ENCODE measurements around the gene PGA4.
"Not testable (repeated sequence)": the region's sequence is repeated elsewhere in the genome, so short reads cannot be mapped to it uniquely, and the experiment has no call there.

PGA4 gene

DNA sequence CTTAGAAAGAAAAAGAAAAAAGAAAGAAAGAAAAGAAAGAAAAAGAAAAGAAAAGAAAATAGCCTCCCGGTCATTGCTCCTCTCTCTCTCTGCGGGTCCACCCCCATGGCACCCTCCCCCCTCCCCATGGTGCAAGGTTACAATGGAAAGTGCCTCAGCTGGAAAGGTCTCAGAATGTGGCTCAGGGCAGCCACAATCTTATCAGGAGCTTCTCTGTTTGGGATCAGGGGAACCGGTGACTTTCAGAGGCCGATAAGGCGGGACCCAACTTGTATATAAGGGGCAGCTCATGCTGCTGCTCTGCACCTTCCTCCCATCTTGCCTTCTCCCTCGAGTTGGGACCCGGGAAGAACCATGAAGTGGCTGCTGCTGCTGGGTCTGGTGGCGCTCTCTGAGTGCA, at the start of gene PGA4:
Gene PGA4, plus strand, starts transcription at position 301 of the 400 bp plus-strand sequence. Its CDS starts 54 bp downstream, at position 355.
- DNase-seq = not testable (repeated sequence)

DNA sequence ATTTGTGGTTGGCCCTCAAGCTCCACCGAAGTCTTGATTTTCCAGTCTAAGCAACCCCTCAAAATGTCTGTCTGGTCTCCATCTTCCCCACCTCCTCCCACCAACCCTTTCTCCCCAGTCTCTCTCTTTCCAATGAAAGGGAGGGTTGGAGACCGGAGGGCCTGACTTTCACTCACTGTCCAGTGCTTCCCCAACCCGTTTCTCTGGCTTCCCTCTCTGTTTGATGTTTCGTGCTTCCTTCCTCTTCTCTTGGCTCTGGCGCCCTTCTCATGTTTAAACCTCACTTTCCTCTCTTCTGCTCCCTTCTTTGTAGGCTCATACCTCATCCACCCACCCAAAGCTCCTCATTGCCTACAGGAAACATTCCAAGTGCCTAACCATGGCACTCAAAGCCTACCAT, 49.8 kb upstream of the PGA4 start:
- no peak for DNase-seq

DNA sequence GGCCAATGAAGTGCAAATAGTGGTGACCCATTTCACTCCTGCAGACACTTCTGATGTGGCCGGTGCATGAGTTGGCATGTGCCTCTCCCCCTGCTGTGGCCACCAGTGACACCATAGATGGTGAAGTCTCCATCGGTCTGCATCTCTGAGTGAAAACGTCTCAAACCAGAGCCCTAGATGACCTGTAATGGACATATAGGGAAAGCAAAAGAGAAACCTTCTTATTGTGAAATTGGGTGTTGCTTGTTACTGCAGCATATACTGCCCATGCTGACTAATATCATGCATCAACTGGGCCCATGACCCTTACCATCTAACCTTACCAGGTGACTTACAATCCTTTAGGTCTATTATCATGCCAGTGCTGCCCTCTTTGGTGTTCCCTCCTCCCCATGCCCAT, 49.3 kb upstream of the PGA4 start:
- no peak for DNase-seq

DNA sequence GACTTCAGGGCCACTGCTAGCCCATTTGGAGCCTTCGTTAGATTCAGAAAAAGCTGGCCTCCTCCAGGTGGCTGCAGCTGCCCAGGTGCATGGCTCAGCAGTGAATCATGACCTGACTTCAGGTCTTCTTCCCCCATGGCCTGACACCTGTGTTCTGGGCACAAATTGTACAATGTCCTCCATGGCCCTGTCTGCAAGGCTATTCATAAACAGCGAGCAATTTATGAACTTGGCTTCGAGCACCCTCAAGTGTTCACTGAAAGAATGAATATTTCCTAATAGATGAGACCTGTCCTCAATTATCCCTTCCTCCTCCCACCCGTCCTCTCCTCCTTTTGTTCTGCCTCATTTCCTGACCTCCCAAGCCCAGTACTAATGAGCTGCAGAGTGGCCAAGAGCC, 48.7 kb upstream of the PGA4 start:
- DNase-seq = no peak

DNA sequence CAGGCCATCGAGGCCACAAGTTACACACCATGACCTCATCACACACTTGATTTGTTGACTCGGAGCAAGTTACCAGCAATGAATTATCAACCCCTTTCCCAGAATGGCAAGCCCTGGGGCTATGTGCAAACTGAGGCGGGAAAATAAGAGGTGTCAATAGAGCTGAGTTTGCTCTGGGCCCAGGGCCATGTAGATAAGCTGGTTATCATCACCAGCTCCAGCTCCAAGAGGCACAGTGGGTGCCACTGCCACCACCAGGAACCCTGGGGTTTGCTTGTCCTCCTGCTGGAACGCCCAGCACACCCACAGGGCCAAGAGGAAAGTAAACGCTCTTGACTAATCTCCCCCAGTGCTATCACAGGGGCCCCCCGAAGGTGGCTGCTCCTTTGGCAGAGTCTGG, 47.9 kb upstream of the PGA4 start:
- no peak for DNase-seq

DNA sequence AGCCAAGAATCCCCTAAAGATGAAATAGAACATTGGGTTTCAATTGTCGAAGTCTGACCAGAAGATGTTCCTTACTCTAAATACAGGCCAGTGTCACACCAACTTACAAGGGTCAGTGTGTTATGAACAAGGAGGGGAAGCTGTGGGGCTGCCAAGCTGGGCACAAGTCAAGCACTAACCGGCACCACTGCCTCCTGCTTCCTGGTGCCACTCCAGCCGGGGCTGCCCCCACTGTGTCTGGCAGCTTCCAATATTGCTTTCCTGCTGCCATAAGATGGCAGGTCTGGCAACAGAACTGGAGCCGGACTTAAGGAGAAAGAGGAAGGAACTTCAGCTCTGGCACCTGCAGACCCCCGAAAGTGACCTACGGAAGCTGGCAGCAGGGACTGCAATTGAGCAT, 47.2 kb upstream of the PGA4 start:
- no peak for DNase-seq

DNA sequence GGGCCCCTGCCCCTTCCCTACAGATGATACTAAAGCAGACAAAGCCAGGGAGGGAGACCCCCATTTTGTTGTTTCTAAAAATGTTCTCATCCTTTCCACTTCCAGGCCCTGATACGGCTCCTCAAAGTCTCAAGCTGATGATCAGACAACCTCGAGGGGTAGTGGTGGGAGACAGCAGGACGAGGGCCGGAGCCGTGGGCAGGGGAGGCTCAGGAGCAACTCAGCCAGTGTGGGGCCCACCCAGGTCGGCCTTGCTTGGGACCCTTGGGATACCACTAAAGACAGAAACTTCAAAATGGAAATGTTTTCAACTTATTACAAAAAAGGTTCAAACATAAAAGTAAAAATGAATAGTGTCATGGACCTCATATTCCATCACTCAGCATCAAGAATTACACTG, 45.7 kb upstream of the PGA4 start:
- DNase-seq = no peak

DNA sequence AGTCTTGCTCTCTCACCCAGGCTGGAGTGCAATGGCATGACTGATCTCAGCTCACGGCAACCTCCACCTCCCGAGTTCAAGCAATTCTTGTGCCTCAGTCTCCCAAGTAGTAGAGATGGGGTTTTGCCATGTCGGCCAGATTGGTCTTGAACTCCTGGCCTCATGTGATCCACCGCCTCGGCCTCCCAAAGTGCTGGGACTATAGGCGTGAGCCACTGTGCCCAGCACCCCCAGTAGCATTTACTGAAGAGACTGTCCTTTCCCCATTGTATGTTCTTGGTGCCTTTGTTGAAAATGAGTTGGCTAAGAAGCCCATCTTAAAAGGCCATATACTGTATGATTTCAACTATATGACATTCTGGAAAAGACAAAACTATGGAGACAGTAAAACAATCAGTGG, 41.9 kb upstream of the PGA4 start:
- DNase-seq = not testable (repeated sequence)

DNA sequence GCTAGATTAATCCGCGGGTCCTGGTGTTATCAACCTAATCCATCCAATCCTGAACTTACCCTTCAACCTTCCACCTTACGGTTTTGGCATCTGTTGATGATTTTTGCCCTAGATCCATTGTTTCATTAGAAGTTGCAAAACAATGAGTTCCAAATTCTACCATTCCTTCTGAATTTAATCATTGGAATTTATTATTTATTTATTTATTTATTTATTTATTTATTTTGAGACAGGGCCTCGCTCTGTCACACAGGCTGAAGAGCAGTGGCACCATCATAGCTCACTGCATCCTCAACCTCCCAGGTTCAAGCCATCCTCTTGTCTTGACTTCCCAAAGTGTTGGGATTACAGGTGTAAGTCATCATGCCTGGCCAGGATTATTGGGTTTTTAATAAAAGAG, 40.7 kb upstream of the PGA4 start:
- no peak for DNase-seq

DNA sequence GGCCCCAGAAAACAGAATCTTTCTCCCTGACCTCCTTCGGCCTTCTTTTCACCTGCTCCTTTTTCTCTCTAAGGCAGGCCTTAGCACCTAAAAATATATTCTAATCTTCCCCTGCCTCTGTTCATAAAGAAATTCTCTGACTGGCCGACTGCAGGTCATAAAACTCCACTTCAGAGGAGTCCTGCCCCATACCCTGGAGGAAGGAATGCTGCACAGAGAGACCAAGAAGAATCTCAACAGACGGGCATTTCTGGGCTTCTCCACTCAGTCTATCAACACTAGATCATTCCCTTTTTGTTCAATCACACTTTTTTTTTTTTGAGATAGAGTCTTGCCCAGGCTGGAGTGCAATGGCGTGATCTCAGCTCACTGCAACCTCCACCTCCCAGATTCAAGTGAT, 38.5 kb upstream of the PGA4 start:
- no peak for DNase-seq

DNA sequence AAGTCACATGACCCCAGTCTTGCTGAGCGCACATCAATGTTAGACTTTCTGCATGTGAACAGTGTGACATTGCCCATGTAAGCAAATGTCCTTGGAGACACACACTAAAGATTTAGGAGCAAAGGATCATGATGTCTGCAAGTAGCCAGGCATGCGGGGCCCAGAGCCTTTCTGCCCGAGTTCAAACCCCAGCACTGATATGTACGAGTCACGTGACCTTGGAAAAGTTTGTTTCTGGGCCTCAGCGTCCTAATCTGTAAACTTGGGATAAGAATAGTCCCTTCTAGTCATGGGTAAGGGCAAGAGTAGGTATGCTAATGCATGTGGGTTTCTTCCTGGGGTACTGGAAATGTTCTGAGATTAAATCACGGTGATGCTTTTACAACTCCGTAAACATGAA, 35.6 kb upstream of the PGA4 start:
- no peak for DNase-seq

DNA sequence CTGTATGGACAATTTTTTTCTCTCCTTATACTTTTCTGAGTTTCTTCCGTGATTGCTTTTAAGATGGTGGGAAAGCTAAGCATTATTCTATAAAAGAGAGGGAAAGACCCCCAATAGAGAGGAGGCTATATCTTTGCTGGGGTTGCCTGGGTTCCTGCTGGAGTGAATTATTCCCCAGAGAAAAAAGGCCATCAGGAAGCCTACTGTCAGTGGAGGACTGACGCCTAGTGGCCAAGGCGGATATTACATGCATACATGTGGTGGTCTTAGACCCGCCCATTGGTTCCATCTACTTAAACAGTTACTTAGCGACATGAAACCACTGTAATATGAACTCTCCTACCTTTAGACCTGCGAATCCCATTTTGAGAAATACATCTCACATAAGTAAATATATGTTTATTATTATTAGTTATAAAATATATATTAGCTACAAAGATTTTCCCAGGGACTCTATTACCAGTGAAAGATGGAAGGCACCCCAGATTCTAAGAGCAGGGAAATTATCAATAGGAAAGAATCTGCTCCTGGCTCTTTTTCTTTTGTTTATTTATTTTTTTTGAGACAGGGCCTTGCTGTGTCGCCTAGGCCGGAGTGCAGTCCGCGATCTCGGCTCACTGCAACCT, 34.5 kb upstream of the PGA4 start:
- DNase-seq = peak; percentile 52 to 80 (median 70)

DNA sequence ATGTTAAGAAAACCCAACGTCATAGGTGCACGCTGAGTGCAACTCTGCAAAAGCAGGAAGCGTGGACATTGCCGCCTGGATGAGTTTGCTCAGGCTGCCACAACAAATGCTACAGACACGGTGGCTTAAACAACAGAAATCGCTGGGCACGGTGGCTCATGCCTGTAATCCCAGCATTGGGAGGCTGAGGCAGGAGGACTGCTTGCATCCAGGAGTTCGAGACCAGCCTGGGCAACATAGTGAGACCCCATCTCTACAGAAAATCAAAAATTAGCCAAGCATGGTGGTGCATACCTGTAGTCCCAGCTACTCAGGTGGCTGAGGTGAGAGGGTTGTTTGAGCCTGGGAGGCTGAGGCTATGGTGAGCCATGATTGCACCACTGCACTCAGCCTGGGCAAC, 32.2 kb upstream of the PGA4 start:
- no peak for DNase-seq

DNA sequence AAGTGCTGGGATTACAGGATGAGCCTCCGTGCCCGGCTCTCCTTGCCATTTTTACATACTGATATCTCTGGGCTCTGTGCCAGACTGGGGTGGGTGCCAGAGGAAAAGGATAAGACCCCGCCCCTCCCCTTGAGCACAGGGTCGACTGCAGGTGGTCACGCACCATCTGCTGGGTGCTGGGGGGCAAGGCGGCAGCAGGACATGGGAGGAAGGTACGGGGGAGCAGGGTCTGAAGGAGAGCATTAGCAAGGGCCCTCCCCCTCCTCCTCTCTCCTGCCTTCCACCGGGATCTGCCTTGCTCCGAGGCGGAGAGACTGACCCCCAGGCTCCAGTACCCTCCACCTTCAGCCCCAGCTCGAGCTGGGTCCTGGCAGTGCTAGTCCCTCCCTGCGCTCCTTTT, 28.6 kb upstream of the PGA4 start:
- no peak for DNase-seq

DNA sequence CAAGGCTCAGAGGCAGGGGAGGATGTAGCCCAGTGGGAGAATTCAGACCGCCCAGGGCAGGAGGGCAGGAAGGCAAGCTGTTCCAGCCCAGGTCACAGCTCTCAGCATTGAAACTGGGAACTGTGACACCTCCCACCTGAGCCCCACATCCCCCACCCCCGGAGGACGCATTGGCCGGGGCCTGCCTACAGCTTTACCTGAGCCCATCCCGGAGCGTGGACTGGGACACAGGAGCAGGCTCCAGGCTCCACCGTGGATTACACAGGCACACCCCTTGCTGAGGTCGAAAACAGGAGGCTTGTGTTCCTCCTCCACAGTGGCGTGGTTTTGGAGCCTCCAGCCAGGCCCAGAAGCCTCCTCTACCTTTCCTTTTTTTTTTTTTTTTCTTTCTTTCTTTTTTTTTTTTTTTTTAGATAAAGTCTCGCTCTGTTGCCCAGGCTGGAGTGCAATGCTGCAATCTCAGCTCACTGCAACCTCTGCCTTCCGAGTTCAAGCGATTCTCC, 27.9 kb upstream of the PGA4 start:
- no peak for DNase-seq

DNA sequence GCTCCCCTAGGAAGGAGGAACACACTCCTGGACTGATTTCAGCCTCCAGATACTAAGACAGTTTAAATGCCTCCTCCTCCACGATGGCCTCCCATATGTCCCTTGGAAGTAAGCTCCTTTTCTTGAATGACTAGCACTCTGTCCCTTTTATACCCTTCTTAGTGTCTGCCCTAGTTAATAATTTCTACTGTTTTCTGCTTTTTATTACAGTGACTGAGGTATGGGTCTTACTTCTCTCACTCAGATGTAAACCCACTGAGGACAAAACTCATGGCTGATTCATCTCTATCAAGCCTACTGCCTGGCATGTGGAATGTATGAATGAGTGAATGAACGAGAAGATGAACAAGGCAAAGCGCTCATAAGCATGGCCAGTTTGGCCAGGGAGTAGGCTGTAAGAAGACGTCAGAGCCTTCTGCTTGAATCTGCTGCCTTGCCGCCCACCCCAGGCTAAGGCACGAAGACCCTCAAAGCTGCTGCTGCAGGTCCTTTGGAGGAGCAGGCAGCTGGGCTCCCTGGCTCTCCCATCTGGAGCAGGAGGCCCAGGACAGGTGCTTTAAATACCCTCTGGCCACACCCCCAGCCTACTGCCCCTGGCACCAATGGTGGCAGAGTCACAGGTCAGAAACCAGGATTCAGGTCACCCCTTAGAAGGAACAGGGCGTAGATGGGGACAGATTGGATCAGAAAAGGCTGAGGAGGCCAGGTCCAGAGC, 27.0 kb upstream of the PGA4 start:
- no peak for DNase-seq

DNA sequence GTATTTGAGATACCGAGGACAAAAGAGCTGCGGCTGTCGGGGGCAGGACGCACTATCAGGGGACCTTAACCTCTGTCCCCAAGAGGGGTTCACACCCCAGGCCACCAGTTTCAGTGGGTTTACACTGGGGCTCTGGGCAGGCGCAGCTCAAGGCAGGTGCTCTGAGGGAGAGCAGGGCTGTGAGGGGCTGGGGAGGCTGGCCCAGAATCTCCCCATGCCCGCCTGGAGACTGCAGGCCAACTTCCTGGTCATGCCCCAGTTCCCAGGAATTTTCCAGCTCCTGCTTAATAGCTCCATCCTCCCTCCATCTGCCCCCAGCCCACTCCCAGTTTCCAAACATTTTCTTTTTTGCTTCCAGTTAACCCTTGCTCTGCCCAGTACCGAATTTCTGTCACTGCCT, 26.4 kb upstream of the PGA4 start:
- DNase-seq = no peak

DNA sequence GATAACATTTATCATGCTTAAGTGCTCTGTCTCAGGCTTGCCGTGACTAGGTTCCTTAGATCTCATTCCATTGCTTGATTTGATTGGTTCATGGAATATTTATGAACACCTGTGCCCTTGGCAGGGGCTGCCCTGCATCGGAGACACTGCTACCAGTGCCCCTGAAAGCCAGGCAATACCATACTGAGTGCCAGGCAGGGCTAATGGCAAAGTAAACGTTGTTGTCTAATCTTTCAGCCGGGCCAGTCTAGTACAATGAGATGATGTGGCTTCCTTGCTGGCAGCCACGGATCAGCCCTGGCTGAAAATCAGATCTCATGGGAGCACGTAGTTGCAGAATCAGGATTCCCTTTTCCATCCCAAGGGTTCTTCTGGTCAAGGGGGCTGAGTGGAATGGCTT, 23.8 kb upstream of the PGA4 start:
- no peak for DNase-seq

DNA sequence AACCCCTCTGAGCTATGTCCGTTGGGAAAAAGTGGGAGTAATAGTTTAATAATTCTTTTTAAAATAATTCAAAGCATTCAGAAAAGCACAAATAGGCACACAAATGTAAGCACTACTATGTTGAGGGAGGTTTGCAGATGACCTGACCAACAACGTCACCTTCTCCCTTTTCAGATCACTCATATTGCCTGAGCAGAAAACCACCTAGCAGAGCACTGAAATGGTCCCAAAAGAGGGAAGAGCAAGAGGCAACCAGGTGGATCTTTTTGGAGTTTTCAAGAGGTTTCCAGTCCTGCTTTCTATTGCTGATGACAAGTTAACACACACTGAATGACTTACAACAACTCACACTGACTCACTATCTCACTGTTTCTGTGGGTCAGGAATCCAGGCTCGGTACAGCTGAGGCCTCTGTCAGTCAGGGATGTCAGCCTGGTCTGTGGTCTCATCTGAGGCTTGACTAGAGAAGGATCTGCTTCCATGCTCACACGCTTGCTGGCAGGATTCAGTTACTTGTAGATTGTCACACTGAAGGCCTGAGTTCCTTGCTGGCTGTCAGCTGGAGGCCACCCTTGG, 23.1 kb upstream of the PGA4 start:
- no peak for DNase-seq

DNA sequence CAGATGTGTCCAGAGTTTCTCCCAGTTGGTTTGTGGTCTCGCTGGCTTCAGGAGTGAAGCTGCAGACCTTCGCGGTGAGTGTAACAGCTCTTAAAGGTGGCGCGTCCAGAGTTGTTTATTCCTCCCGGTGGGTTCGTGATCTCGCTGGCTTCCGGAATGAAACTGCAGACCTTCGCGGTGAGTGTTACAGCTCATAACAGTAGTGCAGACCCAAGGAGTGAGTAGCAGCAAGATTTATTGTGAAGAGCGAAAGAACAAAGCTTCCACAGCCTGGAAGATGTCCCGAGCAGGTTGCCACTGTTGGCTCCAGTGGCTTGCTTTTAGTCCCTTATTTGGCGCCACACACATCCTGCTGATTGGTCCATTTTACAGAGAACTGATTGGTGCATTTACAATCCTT, 20.7 kb upstream of the PGA4 start:
- no peak for DNase-seq

DNA sequence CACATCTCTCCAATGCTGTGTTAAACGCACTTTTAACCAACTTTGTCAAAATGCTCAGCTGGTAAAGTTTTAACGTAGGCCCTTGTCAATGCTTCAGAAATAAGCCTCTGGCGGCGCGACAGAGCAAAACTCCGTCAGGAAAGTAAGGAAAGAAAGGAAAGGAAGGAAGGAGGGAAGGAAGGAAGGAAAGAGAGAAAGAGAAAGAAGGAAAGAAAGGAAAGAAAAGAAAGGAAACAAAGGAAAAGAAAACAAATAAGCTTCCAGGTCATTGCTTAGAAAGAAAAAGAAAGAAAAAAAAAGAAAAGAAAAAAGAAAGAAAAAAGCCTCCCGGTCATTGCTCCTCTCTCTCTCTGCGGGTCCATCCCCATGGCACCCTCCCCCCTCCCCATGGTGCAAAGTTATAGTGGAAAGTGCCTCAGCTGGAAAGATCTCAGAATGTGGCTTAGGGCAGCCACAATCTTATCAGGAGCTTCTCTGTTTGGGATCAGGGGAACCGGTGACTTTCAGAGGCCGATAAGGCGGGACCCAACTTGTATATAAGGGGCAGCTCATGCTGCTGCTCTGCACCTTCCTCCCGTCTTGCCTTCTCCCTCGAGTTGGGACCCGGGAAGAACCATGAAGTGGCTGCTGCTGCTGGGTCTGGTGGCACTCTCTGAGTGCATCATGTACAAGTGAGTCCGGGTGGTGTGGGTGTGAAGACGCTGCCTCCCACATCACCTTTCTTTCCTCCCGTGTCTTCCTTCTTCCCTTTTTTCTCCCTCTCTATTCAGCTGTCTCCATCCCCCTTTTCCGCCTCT, 19.0 kb upstream of the PGA4 start, which contains the start of gene PGA3:
Gene PGA3, plus strand, starts transcription at position 566 of the 797 bp plus-strand sequence. Its CDS starts 50 bp downstream, at position 616.
- not testable (repeated sequence) for DNase-seq

DNA sequence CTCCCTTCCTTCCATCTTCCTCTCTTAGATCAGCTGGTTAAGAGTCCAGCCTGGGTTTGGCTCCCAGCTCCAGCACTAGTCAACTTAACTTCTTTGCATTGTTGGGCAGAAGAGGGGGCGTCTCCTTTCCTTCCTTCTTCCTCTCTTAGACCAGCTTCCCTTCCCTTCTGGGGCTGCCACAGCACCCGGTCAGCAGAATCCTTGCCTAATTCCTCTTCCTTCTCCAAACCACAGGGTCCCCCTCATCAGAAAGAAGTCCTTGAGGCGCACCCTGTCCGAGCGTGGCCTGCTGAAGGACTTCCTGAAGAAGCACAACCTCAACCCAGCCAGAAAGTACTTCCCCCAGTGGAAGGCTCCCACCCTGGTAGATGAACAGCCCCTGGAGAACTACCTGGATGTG, 18.3 kb upstream of the PGA4 start:
- DNase-seq = not testable (repeated sequence)

DNA sequence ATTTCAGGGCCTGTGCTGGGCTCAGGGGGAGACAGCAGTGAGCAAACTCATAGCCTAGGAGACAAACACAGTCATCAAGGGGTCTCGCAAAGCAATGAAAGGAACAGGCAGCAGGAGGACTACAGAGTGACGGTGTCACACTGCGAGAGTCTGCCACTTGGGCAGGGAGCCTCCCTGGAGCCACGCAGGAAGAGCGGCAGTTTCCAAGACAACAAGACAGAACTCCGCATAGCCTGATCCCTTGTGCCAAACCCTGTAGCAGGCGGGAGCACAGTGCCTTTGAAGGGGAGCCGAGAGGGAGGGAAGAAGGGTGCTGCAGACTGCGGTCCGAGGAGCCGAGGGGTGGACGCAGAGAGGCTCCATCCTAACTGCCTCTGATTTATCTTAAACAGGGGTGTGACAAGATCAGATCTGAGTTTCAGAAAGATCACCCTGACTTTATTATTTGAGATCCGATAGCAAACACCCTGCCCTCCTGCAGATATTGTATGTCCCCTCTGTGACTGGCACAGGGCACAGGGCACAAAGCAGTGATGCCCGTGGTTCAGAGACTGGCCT, 17.6 kb upstream of the PGA4 start:
- not testable (repeated sequence) for DNase-seq

Data from stimulated activated naive CD4-positive, alpha-beta T cell (primary cell).